Liver (tissue), 9 donors: Measurements from ENCODE around the gene FAM234B. TPM values are rescaled to one million over a fixed set of nuclear protein-coding genes. Genes with fewer than 3 reads are reported as not detected.

Experiments
- DNase-seq: peaks from one replicate; pipeline ENCODE4 v3.0.0-alpha.2; 2017; ENCODE audit warnings: low spot score
- H3K27ac ChIP-seq, 2 donors: one replicate each; pipeline ENCODE4 v1.7.0; 2013; ENCODE audit warnings: inconsistent platforms in 2 of 2, low read length in 2 of 2, control low read depth in 1 of 2, low read depth in 1 of 2, mild to moderate bottlenecking in 1 of 2
- H3K27me3 ChIP-seq, 4 donors: one replicate each; pipeline versions ENCODE4 v1.6.1 to v1.7.0; 2013; ENCODE audit warnings: low read length in 3 of 4, inconsistent platforms in 1 of 4, mild to moderate bottlenecking in 1 of 4, moderate library complexity in 1 of 4; ENCODE audit not compliant: control insufficient read depth in 4 of 4, insufficient read depth in 4 of 4
- H3K36me3 ChIP-seq, 4 donors: one replicate each; pipeline versions ENCODE4 v1.6.1 to v1.7.0; 2013; ENCODE audit warnings: low read length in 3 of 4, mild to moderate bottlenecking in 3 of 4, low read depth in 1 of 4, moderate library complexity in 1 of 4; ENCODE audit not compliant: control insufficient read depth in 4 of 4, insufficient read depth in 3 of 4
- H3K4me1 ChIP-seq, 4 donors: one replicate each; pipeline versions ENCODE4 v1.6.1 to v1.7.0; 2013; ENCODE audit warnings: low read length in 3 of 4, mild to moderate bottlenecking in 3 of 4, moderate library complexity in 1 of 4; ENCODE audit not compliant: control insufficient read depth in 4 of 4, insufficient read depth in 4 of 4
- H3K4me3 ChIP-seq, 3 donors: one replicate each; pipeline versions ENCODE4 v1.6.1 to v1.7.0; 2013; ENCODE audit warnings: low read length in 3 of 3, control low read depth in 1 of 3, low read depth in 1 of 3, mild to moderate bottlenecking in 1 of 3
- H3K9ac ChIP-seq, 2 donors: one replicate each; pipeline ENCODE4 v1.7.0; 2013; ENCODE audit warnings: low read length in 2 of 2, mild to moderate bottlenecking in 2 of 2, moderate library complexity in 2 of 2, control low read depth in 1 of 2, low read depth in 1 of 2
- H3K9me3 ChIP-seq, 4 donors: one replicate each; pipeline versions ENCODE4 v1.6.1 to v1.7.0; 2013; ENCODE audit warnings: low read length in 3 of 4; ENCODE audit not compliant: control insufficient read depth in 4 of 4
- EGR1 ChIP-seq, 2 donors: IDR thresholded peaks; 2 replicates each; pipeline ENCODE4 v1.6.1; 2016 to 2018; ENCODE audit warnings: antibody characterized with exemption in 2 of 2, low read depth in 2 of 2
- FOXA2 ChIP-seq: IDR thresholded peaks from 2 replicates; pipeline ENCODE4 v1.6.1; 2016; ENCODE audit warnings: antibody characterized with exemption
- GABPA ChIP-seq, 2 donors: IDR thresholded peaks in 1 of 2; conservative IDR thresholded peaks in 1 of 2; 2 replicates each; pipeline ENCODE4 v1.6.1; 2016; ENCODE audit warnings: antibody characterized with exemption in 2 of 2, mild to moderate bottlenecking in 1 of 2, moderate library complexity in 1 of 2
- HNF4G ChIP-seq: IDR thresholded peaks from 2 replicates; pipeline ENCODE4 v1.6.1; 2016; ENCODE audit warnings: antibody characterized with exemption
- JUND ChIP-seq, 2 donors: IDR thresholded peaks; 2 replicates each; pipeline ENCODE4 v1.6.1; 2016; ENCODE audit warnings: antibody characterized with exemption in 2 of 2
- NR2F2 ChIP-seq: IDR thresholded peaks from 2 replicates; pipeline ENCODE4 v1.6.1; 2016; ENCODE audit warnings: antibody characterized with exemption
- RAD21 ChIP-seq, 2 donors: IDR thresholded peaks; 2 replicates each; pipeline ENCODE4 v1.6.1; 2016; ENCODE audit warnings: antibody characterized with exemption in 2 of 2, mild to moderate bottlenecking in 2 of 2
- RXRA ChIP-seq, 2 donors: IDR thresholded peaks; 2 replicates each; pipeline ENCODE4 v1.6.1; 2017 to 2018; ENCODE audit warnings: antibody characterized with exemption in 2 of 2, mild to moderate bottlenecking in 1 of 2
- TAF1 ChIP-seq: conservative IDR thresholded peaks from 2 replicates; pipeline ENCODE4 v1.6.1; 2016; ENCODE audit warnings: antibody characterized with exemption, mild to moderate bottlenecking
- WGBS: extraction: QIAGEN DNeasy Blood & Tissue Kit; methylation state at CpG from one replicate; pipeline ENCODE4 v1.1.7; 2013; 5-methylcytosine and 5-hydroxymethylcytosine counted together
- polyA plus RNA-seq, 2 donors: library from polyadenylated mRNA; stranded (reverse) in 1 of 2; unstranded in 1 of 2; fragments of 200-250 nt in 1 of 2; fragments of >200 nt in 1 of 2; fragmentation: Nextera tagmentation in 1 of 2; extraction: Ambion mirVana in 1 of 2; gene quantifications; one replicate each; pipeline versions ENCODE4 v1.2.1 to v1.2.3, GENCODE V29; 2013 to 2015
- total RNA-seq, 2 donors: library from RNA; depleted of rRNA; stranded (reverse); fragments of >200 nt; gene quantifications; one replicate each; pipeline ENCODE4 v1.2.3, GENCODE V29; 2014
- TF ChIP-seq, protein P1 (sequence below): IDR thresholded peaks from 2 replicates; pipeline ENCODE4 v1.6.1; 2016; ENCODE audit warnings: antibody characterized with exemption
- TF ChIP-seq, protein P2 (sequence below): IDR thresholded peaks from 2 replicates; pipeline ENCODE4 v1.6.1; 2016; ENCODE audit warnings: antibody characterized with exemption, mild to moderate bottlenecking
- TF ChIP-seq, protein P3 (sequence below): IDR thresholded peaks from 2 replicates; pipeline ENCODE4 v1.6.1; 2016; ENCODE audit warnings: antibody characterized with exemption
- TF ChIP-seq, protein P4 (sequence below): fragments of 150-350 bp; IDR thresholded peaks from 2 replicates; pipeline ENCODE4 v1.5.1; 2017; ENCODE audit warnings: improper control_type of control experiment, low read depth, low read length; ENCODE audit not compliant: missing input control
- TF ChIP-seq, protein P5 (sequence below): IDR thresholded peaks from 2 replicates; pipeline ENCODE4 v1.6.1; 2016; ENCODE audit warnings: antibody characterized with exemption
- donor health status: healthy.
- donor health status: healthy.
- donor health status: healthy.
- donor health status: healthy.
- donor health status: healthy.

Gene FAM234B
- total and polyA plus RNA-seq, 4 donors: 1.7 to 8.0 (median 3.2) TPM

DNA sequence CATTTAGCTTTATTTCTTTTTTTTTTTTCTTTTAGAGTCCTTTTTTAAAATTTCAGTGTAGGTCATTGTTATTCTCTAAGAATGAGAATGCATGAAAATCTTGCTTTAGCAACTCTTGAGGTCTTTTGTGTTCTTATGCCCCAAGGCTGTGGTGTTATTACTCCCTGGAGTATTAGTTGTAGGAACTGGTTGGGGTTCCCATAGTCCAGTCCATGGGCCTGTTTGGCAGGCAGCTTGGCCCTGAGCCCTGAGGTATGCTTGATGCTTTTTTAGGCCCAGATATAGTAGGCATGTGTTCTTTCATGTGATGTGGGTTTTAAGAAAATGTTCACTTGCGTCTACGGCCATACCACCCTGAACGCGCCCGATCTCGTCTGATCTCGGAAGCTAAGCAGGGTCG, 1.6 kb downstream of the FAM234B start:
- H3K27ac ChIP-seq: no peak overlapping the region
- no peaks in the 10 kb centered on the region for H3K36me3 ChIP-seq
- H3K27me3 ChIP-seq: no peaks in the 10 kb centered on the region
- WGBS: 96% methylated on average over 8 of the region's 8 CpGs
- TF ChIP-seq, protein P1, sequence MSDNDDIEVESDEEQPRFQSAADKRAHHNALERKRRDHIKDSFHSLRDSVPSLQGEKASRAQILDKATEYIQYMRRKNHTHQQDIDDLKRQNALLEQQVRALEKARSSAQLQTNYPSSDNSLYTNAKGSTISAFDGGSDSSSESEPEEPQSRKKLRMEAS: no peak
- TF ChIP-seq, protein P2, sequence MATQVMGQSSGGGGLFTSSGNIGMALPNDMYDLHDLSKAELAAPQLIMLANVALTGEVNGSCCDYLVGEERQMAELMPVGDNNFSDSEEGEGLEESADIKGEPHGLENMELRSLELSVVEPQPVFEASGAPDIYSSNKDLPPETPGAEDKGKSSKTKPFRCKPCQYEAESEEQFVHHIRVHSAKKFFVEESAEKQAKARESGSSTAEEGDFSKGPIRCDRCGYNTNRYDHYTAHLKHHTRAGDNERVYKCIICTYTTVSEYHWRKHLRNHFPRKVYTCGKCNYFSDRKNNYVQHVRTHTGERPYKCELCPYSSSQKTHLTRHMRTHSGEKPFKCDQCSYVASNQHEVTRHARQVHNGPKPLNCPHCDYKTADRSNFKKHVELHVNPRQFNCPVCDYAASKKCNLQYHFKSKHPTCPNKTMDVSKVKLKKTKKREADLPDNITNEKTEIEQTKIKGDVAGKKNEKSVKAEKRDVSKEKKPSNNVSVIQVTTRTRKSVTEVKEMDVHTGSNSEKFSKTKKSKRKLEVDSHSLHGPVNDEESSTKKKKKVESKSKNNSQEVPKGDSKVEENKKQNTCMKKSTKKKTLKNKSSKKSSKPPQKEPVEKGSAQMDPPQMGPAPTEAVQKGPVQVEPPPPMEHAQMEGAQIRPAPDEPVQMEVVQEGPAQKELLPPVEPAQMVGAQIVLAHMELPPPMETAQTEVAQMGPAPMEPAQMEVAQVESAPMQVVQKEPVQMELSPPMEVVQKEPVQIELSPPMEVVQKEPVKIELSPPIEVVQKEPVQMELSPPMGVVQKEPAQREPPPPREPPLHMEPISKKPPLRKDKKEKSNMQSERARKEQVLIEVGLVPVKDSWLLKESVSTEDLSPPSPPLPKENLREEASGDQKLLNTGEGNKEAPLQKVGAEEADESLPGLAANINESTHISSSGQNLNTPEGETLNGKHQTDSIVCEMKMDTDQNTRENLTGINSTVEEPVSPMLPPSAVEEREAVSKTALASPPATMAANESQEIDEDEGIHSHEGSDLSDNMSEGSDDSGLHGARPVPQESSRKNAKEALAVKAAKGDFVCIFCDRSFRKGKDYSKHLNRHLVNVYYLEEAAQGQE: no peak
- TF ChIP-seq, protein P3, sequence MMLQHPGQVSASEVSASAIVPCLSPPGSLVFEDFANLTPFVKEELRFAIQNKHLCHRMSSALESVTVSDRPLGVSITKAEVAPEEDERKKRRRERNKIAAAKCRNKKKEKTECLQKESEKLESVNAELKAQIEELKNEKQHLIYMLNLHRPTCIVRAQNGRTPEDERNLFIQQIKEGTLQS: no peak
- no peak for TF ChIP-seq HNF4G
- no peak for TF ChIP-seq GABPA (IDR thresholded peaks at IDR 0.05 in 1 of 2, conservative IDR thresholded peaks at IDR 0.05 in 1 of 2)
- TF ChIP-seq RXRA (IDR thresholded peaks at IDR 0.05): no peak
- no peak for TF ChIP-seq TAF1
- TF ChIP-seq NR2F2: no peak
- TF ChIP-seq, protein P4, sequence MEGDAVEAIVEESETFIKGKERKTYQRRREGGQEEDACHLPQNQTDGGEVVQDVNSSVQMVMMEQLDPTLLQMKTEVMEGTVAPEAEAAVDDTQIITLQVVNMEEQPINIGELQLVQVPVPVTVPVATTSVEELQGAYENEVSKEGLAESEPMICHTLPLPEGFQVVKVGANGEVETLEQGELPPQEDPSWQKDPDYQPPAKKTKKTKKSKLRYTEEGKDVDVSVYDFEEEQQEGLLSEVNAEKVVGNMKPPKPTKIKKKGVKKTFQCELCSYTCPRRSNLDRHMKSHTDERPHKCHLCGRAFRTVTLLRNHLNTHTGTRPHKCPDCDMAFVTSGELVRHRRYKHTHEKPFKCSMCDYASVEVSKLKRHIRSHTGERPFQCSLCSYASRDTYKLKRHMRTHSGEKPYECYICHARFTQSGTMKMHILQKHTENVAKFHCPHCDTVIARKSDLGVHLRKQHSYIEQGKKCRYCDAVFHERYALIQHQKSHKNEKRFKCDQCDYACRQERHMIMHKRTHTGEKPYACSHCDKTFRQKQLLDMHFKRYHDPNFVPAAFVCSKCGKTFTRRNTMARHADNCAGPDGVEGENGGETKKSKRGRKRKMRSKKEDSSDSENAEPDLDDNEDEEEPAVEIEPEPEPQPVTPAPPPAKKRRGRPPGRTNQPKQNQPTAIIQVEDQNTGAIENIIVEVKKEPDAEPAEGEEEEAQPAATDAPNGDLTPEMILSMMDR: no peak
- peaks cover 0 to 8% (median under 1%) of the 10 kb centered on the region in 4 donors for H3K4me1 ChIP-seq
- H3K9me3 ChIP-seq: no peaks in the 10 kb centered on the region
- no peak overlapping the region for H3K4me3 ChIP-seq
- no peak overlapping the region for H3K9ac ChIP-seq
- DNase-seq: no peak

DNA sequence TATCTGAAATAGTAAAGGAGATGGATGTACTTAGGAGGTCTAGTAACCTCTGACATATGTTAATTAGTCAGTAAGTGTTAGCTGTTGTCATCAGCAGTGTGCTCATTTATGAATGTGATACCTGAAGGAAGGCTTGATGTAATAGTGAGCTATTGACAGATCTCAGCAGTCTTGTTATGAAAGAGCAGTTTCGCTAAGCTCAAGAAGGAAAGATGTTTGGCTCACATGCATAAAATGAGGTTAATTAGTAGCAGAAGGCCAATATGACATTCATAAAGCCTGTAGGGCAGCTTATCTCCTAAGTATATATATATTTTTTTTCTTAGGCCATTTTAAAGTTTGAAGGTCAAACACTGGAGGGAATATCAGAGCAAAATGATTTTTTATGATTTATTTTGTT, 2.8 kb downstream of the FAM234B start:
- DNase-seq: no peak
- H3K27me3 ChIP-seq: no peaks in the 10 kb centered on the region
- H3K36me3 ChIP-seq: no peaks in the 10 kb centered on the region
- H3K4me3 ChIP-seq: no peak overlapping the region
- WGBS: 27% methylated on average over 1 of the region's 1 CpG
- H3K9me3 ChIP-seq: no peaks in the 10 kb centered on the region
- peak in 1 of 2 donors; percentile 11 for TF ChIP-seq RXRA (IDR thresholded peaks at IDR 0.05)
- no peak for TF ChIP-seq NR2F2
- TF ChIP-seq, protein P4: no peak
- peak; percentile 14 for TF ChIP-seq FOXA2
- no peak for TF ChIP-seq RAD21 (IDR thresholded peaks at IDR 0.05)
- TF ChIP-seq, protein P3: no peak
- no peak for TF ChIP-seq JUND (IDR thresholded peaks at IDR 0.05)
- TF ChIP-seq HNF4G: no peak
- TF ChIP-seq, protein P5, sequence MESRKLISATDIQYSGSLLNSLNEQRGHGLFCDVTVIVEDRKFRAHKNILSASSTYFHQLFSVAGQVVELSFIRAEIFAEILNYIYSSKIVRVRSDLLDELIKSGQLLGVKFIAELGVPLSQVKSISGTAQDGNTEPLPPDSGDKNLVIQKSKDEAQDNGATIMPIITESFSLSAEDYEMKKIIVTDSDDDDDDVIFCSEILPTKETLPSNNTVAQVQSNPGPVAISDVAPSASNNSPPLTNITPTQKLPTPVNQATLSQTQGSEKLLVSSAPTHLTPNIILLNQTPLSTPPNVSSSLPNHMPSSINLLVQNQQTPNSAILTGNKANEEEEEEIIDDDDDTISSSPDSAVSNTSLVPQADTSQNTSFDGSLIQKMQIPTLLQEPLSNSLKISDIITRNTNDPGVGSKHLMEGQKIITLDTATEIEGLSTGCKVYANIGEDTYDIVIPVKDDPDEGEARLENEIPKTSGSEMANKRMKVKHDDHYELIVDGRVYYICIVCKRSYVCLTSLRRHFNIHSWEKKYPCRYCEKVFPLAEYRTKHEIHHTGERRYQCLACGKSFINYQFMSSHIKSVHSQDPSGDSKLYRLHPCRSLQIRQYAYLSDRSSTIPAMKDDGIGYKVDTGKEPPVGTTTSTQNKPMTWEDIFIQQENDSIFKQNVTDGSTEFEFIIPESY: no peak
- TF ChIP-seq EGR1 (IDR thresholded peaks at IDR 0.05; ENCODE audit: low read depth in 2 of 2): no peak
- no peak for TF ChIP-seq TAF1
- TF ChIP-seq GABPA (IDR thresholded peaks at IDR 0.05 in 1 of 2, conservative IDR thresholded peaks at IDR 0.05 in 1 of 2): no peak
- TF ChIP-seq, protein P1: no peak
- no peak overlapping the region for H3K27ac ChIP-seq
- H3K9ac ChIP-seq: no peak overlapping the region
- H3K4me1 ChIP-seq: peaks cover 0 to 8% (median 1%) of the 10 kb centered on the region in 4 donors
